Neural cell (in vitro differentiated cells): ENCODE data around the gene ANKRD1. TPM values are rescaled to one million over a fixed set of nuclear protein-coding genes. Genes with fewer than 3 reads are reported as not detected.

Source experiments
- H2AFZ ChIP-seq: fragments of 200-600, 300-800 bp; sonication (generic), shearing (Covaris generic); 2 replicates; pipeline ENCODE4 v1.6.0; 2014; ENCODE audit warnings: low read depth, mild to moderate bottlenecking, antibody characterized with exemption, low read length, moderate library complexity
- H3F3A ChIP-seq: fragments of 200-600 bp; shearing (Covaris generic); 2 replicates; pipeline ENCODE4 v1.6.1; 2016; ENCODE audit warnings: mild to moderate bottlenecking, moderate library complexity, mixed read lengths, antibody characterized with exemption, low read length; ENCODE audit not compliant: insufficient read depth, poor library complexity, severe bottlenecking
- H3K27ac ChIP-seq: fragments of 200-600, 300-800 bp; sonication (generic), shearing (Covaris generic); 2 replicates; pipeline ENCODE4 v1.5.1; 2014; ENCODE audit warnings: mild to moderate bottlenecking, low read length, moderate library complexity
- H3K27me3 ChIP-seq: fragments of 300-800, 200-600 bp; sonication (generic), shearing (Covaris generic); 2 replicates; pipeline ENCODE4 v1.6.0; 2014; ENCODE audit warnings: mild to moderate bottlenecking, low read depth, low read length, moderate library complexity; ENCODE audit not compliant: insufficient read depth
- H3K36me3 ChIP-seq: fragments of 300-800, 200-600 bp; sonication (generic), shearing (Covaris generic); 2 replicates; pipeline ENCODE4 v1.5.1; 2014; ENCODE audit warnings: mild to moderate bottlenecking, antibody characterized with exemption, low read length, moderate library complexity; ENCODE audit not compliant: insufficient read depth
- H3K4me2 ChIP-seq: fragments of 300-800, 200-600 bp; sonication (generic), shearing (Covaris generic); 2 replicates; pipeline ENCODE4 v1.6.0; 2014; ENCODE audit warnings: mild to moderate bottlenecking, low read length
- H3K4me3 ChIP-seq: fragments of 300-800, 200-600 bp; sonication (generic), shearing (Covaris generic); 2 replicates; pipeline ENCODE4 v1.5.1; 2014; ENCODE audit warnings: mild to moderate bottlenecking, low read length, moderate library complexity
- H3K79me2 ChIP-seq: fragments of 200-600 bp; shearing (Covaris generic); replicated peaks from 2 replicates; pipeline ENCODE4 v1.6.0; 2014; ENCODE audit warnings: mild to moderate bottlenecking, low read length, moderate library complexity; ENCODE audit not compliant: insufficient read depth
- H3K9ac ChIP-seq: fragments of 300-800, 200-600 bp; sonication (generic), shearing (Covaris generic); 2 replicates; pipeline ENCODE4 v1.6.1; 2016; ENCODE audit warnings: mild to moderate bottlenecking, low read length, mixed read lengths
- H3K9me2 ChIP-seq: fragments of 200-600 bp; shearing (Covaris generic); 2 replicates; pipeline ENCODE4 v1.6.1; 2016; ENCODE audit warnings: mild to moderate bottlenecking, low read length, mixed read lengths; ENCODE audit not compliant: insufficient read depth
- H3K9me3 ChIP-seq: fragments of 200-600, 300-800 bp; sonication (generic), shearing (Covaris generic); 2 replicates; pipeline ENCODE4 v1.6.1; 2016; ENCODE audit warnings: mild to moderate bottlenecking, mixed run types, low read length, moderate library complexity, mixed read lengths
- H4K20me1 ChIP-seq: fragments of 200-600 bp; shearing (Covaris generic); 2 replicates; pipeline ENCODE4 v1.6.1; 2016; ENCODE audit warnings: mild to moderate bottlenecking, mixed run types; ENCODE audit not compliant: insufficient read depth
- CTCF ChIP-seq: fragments of 450-650 bp; IDR thresholded peaks from 2 replicates; pipeline ENCODE4 v1.5.1; 2014; ENCODE audit warnings: antibody characterized with exemption, mild to moderate bottlenecking, moderate library complexity; ENCODE audit not compliant: poor library complexity, severe bottlenecking
- EP300 ChIP-seq: fragments of 450-650 bp; conservative IDR thresholded peaks from 2 replicates; pipeline ENCODE4 v1.6.1; 2014; ENCODE audit warnings: antibody characterized with exemption, mild to moderate bottlenecking, moderate library complexity; ENCODE audit not compliant: poor library complexity, severe bottlenecking
- EZH2 ChIP-seq: fragments of 200-600, 300-800 bp; shearing (Covaris generic), sonication (generic); IDR thresholded peaks from 2 replicates; pipeline ENCODE4 v1.6.1; 2014; ENCODE audit warnings: antibody characterized with exemption, low read length, borderline replicate concordance, mild to moderate bottlenecking; ENCODE audit not compliant: insufficient read depth, poor library complexity, severe bottlenecking
- MXI1 ChIP-seq: fragments of 450-650 bp; conservative IDR thresholded peaks from 2 replicates; pipeline ENCODE4 v1.6.1; 2014; ENCODE audit warnings: antibody characterized with exemption, mild to moderate bottlenecking; ENCODE audit not compliant: poor library complexity, severe bottlenecking
- POLR2AphosphoS5 ChIP-seq: IDR thresholded peaks from 2 replicates; pipeline ENCODE4 v1.6.1; 2012
- RAD21 ChIP-seq: fragments of 450-650 bp; conservative IDR thresholded peaks from 2 replicates; pipeline ENCODE4 v1.6.1; 2014; ENCODE audit warnings: antibody characterized with exemption, mild to moderate bottlenecking, moderate library complexity
- REST ChIP-seq: IDR thresholded peaks from 2 replicates; pipeline ENCODE4 v1.6.1; 2012; ENCODE audit warnings: borderline replicate concordance
- SMC3 ChIP-seq: fragments of 450-650 bp; conservative IDR thresholded peaks from 2 replicates; pipeline ENCODE4 v1.6.1; 2014; ENCODE audit warnings: antibody characterized with exemption, mild to moderate bottlenecking, moderate library complexity; ENCODE audit not compliant: poor library complexity
- TAF1 ChIP-seq: IDR thresholded peaks from 2 replicates; pipeline ENCODE4 v1.6.1; 2012; ENCODE audit warnings: low read depth
- polyA plus RNA-seq: library from polyadenylated mRNA; depleted of rRNA; stranded (reverse); fragments of >200 nt; gene quantifications from 2 replicates; pipeline ENCODE4 v1.2.3, GENCODE V29; 2014

ANKRD1 gene
- polyA plus RNA-seq, 1 donor from 2014 or later = not detected

GRCh38 chr10:90927293-90927692 lies 6.4 kb upstream of the ANKRD1 start:
- TF ChIP-seq POLR2AphosphoS5 = no peak
- TF ChIP-seq TAF1 = no peak
- no peak for TF ChIP-seq MXI1
- no peak for TF ChIP-seq RAD21
- no peak for TF ChIP-seq REST
- TF ChIP-seq EZH2 = no peak
- no peak for TF ChIP-seq EP300
- no peak for TF ChIP-seq CTCF
- no peak for TF ChIP-seq SMC3
- Histone ChIP-seq H3K9me2 (no peaks in the 10 kb centered on the region), H3K9ac (no peak overlapping the region), H3K27me3 (no peaks in the 10 kb centered on the region), H3K79me2 (no peaks in the 10 kb centered on the region), H3K27ac (no peak overlapping the region), H3F3A (no peaks in the 10 kb centered on the region), H3K4me3 (no peak overlapping the region), H3K4me2 (no peak overlapping the region), H4K20me1 (no peaks in the 10 kb centered on the region), H2AFZ (no peak overlapping the region), H3K36me3 (no peaks in the 10 kb centered on the region), H3K9me3 (no peaks in the 10 kb centered on the region)

GRCh38 chr10:90925079-90926029 lies 4.5 kb upstream of the ANKRD1 start:
- H3K79me2 ChIP-seq = no peaks in the 10 kb centered on the region
- no peaks in the 10 kb centered on the region for H3K27me3 ChIP-seq

More at GRCh38 chr10:90925079-90926029, 4.5 kb upstream of the ANKRD1 start:
- no peak overlapping the region for H3K9ac ChIP-seq
- H3K27ac ChIP-seq = no peak overlapping the region
- no peaks in the 10 kb centered on the region for H3K9me2 ChIP-seq
- H4K20me1 ChIP-seq = no peaks in the 10 kb centered on the region
- no peaks in the 10 kb centered on the region for H3K9me3 ChIP-seq
- H3K4me3 ChIP-seq = no peak overlapping the region
- H2AFZ ChIP-seq = no peak overlapping the region
- no peak for TF ChIP-seq MXI1
- no peak for TF ChIP-seq SMC3
- no peak for TF ChIP-seq RAD21
- H3F3A ChIP-seq = no peaks in the 10 kb centered on the region
- no peak overlapping the region for H3K4me2 ChIP-seq
- no peaks in the 10 kb centered on the region for H3K36me3 ChIP-seq
